Prostate gland (tissue), 2 donors: Measurements from ENCODE around the gene ATG7.

ENCODE experiments used
- POLR2AphosphoS5 ChIP-seq: sonication (generic); formaldehyde crosslinking; IDR thresholded peaks from one replicate; pipeline ENCODE4 v1.6.1; 2017; ENCODE audit warnings: antibody characterized with exemption
- TF ChIP-seq, protein P1 (sequence below), 4 experiments: fragments of 200-600 bp in 2 of 4; fragments of 450-650 bp in 2 of 4; sonication (generic) in 2 of 4; IDR thresholded peaks; 1 replicate in 3 of 4; 2 replicates in 1 of 4; pipeline ENCODE4 v1.5.1; 2016 to 2019; ENCODE audit warnings: antibody characterized with exemption in 4 of 4, mild to moderate bottlenecking in 2 of 4, moderate library complexity in 2 of 4

DNA sequence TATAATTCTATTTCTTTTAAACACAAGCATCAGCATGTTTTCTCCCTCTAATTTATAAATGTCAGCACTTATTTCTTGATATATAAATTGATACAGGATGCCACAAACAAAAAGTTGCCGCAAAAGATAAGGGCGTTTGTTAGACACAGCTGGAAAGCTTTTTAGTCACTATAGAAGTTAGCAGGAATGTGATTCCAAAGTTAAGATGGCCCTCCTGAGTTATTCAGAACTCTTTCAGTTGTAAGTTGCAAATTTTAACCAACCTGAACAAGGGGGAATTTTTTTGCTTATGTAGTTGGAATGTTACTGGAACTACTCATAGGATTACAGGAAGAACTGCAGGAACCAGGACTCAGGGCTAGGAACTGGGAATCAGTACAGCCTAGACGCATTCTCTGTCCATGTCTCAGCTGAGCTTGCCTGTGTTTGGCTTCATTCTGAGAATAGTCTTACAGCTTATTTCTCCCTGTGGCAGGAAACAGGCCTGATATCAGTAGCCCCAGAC is 205.3 kb downstream of the ATG7 start:
- TF ChIP-seq POLR2AphosphoS5: no peak
- TF ChIP-seq, protein P1, sequence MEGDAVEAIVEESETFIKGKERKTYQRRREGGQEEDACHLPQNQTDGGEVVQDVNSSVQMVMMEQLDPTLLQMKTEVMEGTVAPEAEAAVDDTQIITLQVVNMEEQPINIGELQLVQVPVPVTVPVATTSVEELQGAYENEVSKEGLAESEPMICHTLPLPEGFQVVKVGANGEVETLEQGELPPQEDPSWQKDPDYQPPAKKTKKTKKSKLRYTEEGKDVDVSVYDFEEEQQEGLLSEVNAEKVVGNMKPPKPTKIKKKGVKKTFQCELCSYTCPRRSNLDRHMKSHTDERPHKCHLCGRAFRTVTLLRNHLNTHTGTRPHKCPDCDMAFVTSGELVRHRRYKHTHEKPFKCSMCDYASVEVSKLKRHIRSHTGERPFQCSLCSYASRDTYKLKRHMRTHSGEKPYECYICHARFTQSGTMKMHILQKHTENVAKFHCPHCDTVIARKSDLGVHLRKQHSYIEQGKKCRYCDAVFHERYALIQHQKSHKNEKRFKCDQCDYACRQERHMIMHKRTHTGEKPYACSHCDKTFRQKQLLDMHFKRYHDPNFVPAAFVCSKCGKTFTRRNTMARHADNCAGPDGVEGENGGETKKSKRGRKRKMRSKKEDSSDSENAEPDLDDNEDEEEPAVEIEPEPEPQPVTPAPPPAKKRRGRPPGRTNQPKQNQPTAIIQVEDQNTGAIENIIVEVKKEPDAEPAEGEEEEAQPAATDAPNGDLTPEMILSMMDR (IDR thresholded peaks at IDR 0.05): no peak
